ENCODE results near the gene TMEM132D.

Gene TMEM132D

DNA sequence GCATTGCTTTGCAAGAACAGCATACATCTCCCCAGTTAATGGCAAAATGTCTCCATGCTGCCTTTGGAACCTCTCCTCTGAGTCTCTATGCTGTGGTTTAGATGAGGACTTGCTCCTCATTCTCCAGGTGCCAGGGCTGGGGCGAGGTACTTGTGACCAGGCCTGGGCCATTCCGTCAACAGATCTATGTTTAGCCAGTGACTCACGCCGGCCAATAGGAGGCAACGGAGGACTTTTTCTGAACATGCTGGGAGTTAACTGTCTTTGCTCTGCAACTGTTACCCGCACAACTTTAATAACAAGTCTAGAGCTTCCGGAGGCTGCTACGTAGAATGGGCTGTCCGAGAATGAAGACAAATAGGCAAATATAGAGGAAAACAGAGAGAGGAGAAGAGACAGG, 836.3 kb downstream of the TMEM132D start (continued):
- no peak for TF ChIP-seq ZNF24 (tag by site-specific recombination; IDR thresholded peaks at IDR 0.05)

DNA sequence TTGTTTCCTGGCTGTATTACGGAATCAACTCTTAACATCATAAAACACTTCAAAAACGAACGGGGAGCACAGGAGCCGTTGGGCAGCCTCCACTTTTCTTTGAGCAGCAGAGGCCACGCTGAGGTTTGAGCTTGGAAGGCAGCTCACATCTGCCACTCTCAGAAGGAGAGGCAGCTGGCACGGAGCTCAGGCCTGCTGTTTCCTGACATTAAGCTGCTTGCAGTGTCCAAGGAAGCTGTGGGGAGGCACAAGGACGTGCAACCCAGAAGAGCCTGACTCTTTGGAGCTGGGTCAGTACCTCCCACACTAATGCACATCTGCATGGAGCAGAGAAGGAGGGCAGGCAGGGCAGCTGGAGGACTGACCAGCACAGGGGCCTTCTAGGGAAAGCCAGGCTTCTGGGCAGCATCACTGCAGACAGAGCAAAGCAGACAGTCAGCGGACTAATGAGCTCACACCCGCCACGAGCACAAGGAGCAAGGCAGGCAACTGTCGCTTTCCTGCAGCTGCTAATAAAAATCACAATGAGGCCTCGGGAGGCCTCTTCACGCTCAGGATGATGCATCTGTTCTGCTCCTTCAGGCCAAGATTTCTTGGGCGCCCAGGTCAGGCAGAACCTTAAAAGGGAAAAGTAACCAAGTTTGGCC, 839.5 kb downstream of the TMEM132D start:
- Histone ChIP-seq H3K27ac (ENCODE audit: extremely low read depth, low read depth, low read length) (no peak overlapping the region), H3K36me3 (ENCODE audit: control insufficient read depth in 2 of 2, insufficient read depth in 1 of 2, low read length in 2 of 2) (no peaks in the 10 kb centered on the region), H3K4me3 (ENCODE audit: low read depth, low read length) (no peak overlapping the region), H3K4me1 (ENCODE audit: control insufficient read depth, insufficient read depth, low read length) (no peaks in the 10 kb centered on the region), H3K9me3 (ENCODE audit: control insufficient read depth, insufficient read depth, low read depth, low read length) (no peaks in the 10 kb centered on the region)
- ChIA-PET CTCF (no interaction called here), POLR2A (no interaction called here)
- TF ChIP-seq ZNF426 (tag by site-specific recombination; IDR thresholded peaks at IDR 0.05), result no peak
- no peak for TF ChIP-seq ZBTB8A (tag by site-specific recombination; IDR thresholded peaks at IDR 0.05)
- TF ChIP-seq, protein P1, sequence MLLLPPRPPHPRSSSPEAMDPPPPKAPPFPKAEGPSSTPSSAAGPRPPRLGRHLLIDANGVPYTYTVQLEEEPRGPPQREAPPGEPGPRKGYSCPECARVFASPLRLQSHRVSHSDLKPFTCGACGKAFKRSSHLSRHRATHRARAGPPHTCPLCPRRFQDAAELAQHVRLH (tag by site-specific recombination; IDR thresholded peaks at IDR 0.05), result no peak
- TF ChIP-seq ZNF223 (tag by site-specific recombination; IDR thresholded peaks at IDR 0.05), result no peak
- no peak for TF ChIP-seq ZNF555 (tag by site-specific recombination; conservative IDR thresholded peaks at IDR 0.05)
- no peak for TF ChIP-seq ZNF623 (tag by site-specific recombination; IDR thresholded peaks at IDR 0.05)
- TF ChIP-seq, protein P2, sequence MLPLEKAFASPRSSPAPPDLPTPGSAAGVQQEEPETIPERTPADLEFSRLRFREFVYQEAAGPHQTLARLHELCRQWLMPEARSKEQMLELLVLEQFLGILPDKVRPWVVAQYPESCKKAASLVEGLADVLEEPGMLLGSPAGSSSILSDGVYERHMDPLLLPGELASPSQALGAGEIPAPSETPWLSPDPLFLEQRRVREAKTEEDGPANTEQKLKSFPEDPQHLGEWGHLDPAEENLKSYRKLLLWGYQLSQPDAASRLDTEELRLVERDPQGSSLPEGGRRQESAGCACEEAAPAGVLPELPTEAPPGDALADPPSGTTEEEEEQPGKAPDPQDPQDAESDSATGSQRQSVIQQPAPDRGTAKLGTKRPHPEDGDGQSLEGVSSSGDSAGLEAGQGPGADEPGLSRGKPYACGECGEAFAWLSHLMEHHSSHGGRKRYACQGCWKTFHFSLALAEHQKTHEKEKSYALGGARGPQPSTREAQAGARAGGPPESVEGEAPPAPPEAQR (tag by site-specific recombination; IDR thresholded peaks at IDR 0.05), result no peak
- TF ChIP-seq ZNF548 (tag by site-specific recombination; IDR thresholded peaks at IDR 0.05), result no peak
- TF ChIP-seq ZNF433 (tag by site-specific recombination; IDR thresholded peaks at IDR 0.05; ENCODE audit: low read depth), result no peak
- no peak for TF ChIP-seq ZNF169 (tag by site-specific recombination; IDR thresholded peaks at IDR 0.05)
- TF ChIP-seq YY2 (tag by site-specific recombination; IDR thresholded peaks at IDR 0.05), result no peak
- no peak for TF ChIP-seq ZNF521 (tag by site-specific recombination; IDR thresholded peaks at IDR 0.05)
- TF ChIP-seq, protein P3, sequence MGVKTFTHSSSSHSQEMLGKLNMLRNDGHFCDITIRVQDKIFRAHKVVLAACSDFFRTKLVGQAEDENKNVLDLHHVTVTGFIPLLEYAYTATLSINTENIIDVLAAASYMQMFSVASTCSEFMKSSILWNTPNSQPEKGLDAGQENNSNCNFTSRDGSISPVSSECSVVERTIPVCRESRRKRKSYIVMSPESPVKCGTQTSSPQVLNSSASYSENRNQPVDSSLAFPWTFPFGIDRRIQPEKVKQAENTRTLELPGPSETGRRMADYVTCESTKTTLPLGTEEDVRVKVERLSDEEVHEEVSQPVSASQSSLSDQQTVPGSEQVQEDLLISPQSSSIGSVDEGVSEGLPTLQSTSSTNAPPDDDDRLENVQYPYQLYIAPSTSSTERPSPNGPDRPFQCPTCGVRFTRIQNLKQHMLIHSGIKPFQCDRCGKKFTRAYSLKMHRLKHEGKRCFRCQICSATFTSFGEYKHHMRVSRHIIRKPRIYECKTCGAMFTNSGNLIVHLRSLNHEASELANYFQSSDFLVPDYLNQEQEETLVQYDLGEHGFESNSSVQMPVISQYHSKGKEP (tag by site-specific recombination; IDR thresholded peaks at IDR 0.05), result no peak
- TF ChIP-seq, protein P4, sequence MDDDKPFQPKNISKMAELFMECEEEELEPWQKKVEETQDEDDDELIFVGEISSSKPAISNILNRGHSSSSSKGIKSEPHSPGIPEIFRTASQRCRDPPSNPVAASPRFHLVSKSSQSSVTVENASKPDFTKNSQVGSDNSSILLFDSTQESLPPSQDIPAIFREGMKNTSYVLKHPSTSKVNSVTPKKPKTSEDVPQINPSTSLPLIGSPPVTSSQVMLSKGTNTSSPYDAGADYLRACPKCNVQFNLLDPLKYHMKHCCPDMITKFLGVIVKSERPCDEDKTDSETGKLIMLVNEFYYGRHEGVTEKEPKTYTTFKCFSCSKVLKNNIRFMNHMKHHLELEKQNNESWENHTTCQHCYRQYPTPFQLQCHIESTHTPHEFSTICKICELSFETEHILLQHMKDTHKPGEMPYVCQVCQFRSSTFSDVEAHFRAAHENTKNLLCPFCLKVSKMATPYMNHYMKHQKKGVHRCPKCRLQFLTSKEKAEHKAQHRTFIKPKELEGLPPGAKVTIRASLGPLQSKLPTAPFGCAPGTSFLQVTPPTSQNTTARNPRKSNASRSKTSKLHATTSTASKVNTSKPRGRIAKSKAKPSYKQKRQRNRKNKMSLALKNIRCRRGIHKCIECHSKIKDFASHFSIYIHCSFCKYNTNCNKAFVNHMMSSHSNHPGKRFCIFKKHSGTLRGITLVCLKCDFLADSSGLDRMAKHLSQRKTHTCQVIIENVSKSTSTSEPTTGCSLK (tag by site-specific recombination; IDR thresholded peaks at IDR 0.05), result no peak
- no peak for TF ChIP-seq ZNF404 (tag by site-specific recombination; IDR thresholded peaks at IDR 0.05)
- no peak for TF ChIP-seq ZBTB20 (tag by site-specific recombination; IDR thresholded peaks at IDR 0.05)
- TF ChIP-seq ZNF561 (tag by site-specific recombination; IDR thresholded peaks at IDR 0.05; ENCODE audit: borderline replicate concordance), result no peak
- TF ChIP-seq, protein P5, sequence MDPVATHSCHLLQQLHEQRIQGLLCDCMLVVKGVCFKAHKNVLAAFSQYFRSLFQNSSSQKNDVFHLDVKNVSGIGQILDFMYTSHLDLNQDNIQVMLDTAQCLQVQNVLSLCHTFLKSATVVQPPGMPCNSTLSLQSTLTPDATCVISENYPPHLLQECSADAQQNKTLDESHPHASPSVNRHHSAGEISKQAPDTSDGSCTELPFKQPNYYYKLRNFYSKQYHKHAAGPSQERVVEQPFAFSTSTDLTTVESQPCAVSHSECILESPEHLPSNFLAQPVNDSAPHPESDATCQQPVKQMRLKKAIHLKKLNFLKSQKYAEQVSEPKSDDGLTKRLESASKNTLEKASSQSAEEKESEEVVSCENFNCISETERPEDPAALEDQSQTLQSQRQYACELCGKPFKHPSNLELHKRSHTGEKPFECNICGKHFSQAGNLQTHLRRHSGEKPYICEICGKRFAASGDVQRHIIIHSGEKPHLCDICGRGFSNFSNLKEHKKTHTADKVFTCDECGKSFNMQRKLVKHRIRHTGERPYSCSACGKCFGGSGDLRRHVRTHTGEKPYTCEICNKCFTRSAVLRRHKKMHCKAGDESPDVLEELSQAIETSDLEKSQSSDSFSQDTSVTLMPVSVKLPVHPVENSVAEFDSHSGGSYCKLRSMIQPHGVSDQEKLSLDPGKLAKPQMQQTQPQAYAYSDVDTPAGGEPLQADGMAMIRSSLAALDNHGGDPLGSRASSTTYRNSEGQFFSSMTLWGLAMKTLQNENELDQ (tag by site-specific recombination; IDR thresholded peaks at IDR 0.05; ENCODE audit: low read depth), result no peak

Measured in HEK293 (cell line).